Measurements from ENCODE around the gene GOLGA8J. TPM values are rescaled to one million over a fixed set of nuclear protein-coding genes. Genes with fewer than 3 reads are reported as not detected.

The GOLGA8J gene
- total RNA-seq, 1 experiment from 2014 or later, result 0.21 TPM

GRCh38 chr15:30056166-30056565 lies 26.6 kb upstream of the GOLGA8J start:
- intact Hi-C loops (cut with micrococcal nuclease), result no loop called here
- Mint-ChIP-seq H3K9me3 (ENCODE audit: unreplicated experiment) (no peaks in the 10 kb centered on the region), H3K27me3 (ENCODE audit: insufficient read depth, unreplicated experiment) (no peaks in the 10 kb centered on the region), H3K27ac (ENCODE audit: low read depth, unreplicated experiment) (no peak overlapping the region), H3K4me1 (ENCODE audit: insufficient read depth, unreplicated experiment) (no peaks in the 10 kb centered on the region), H3K4me3 (ENCODE audit: unreplicated experiment) (no peak overlapping the region), H3K36me3 (ENCODE audit: insufficient read depth, unreplicated experiment) (no peaks in the 10 kb centered on the region)
- no peak for DNase-seq (ENCODE audit: unreplicated experiment)
- no TSS peak for BruUV-seq (replicated peaks)
- ChIA-PET CTCF (no interaction called here), POLR2A (interaction anchor here (1.4 kb wide), 1 partner anchor 9 kb away, joined by 3 read pairs; no protein-coding TSS in a partner anchor)
- TF ChIP-seq, protein P1, sequence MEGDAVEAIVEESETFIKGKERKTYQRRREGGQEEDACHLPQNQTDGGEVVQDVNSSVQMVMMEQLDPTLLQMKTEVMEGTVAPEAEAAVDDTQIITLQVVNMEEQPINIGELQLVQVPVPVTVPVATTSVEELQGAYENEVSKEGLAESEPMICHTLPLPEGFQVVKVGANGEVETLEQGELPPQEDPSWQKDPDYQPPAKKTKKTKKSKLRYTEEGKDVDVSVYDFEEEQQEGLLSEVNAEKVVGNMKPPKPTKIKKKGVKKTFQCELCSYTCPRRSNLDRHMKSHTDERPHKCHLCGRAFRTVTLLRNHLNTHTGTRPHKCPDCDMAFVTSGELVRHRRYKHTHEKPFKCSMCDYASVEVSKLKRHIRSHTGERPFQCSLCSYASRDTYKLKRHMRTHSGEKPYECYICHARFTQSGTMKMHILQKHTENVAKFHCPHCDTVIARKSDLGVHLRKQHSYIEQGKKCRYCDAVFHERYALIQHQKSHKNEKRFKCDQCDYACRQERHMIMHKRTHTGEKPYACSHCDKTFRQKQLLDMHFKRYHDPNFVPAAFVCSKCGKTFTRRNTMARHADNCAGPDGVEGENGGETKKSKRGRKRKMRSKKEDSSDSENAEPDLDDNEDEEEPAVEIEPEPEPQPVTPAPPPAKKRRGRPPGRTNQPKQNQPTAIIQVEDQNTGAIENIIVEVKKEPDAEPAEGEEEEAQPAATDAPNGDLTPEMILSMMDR (IDR thresholded peaks at IDR 0.05; ENCODE audit: unreplicated experiment), result no peak

DNA sequence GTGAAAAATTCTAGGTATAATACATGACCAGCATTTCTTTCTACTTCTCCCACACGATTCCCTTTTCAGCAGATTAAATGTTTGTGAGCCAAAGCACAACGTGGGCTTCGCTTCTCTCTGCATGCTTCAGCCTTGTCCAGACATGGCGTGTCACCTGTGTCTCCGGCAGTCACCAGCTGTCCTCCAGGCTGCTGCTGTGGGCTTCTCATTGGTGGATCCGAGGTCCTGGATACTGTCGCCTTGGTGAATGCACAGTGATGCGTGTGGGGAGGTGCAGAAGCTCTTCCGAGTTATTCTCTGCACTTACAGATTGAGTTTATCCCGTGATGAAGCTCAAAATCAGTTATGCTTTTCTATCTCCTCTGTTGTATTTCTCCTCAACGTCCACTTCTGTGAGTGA lies 23.0 kb upstream of the GOLGA8J start:
- no peaks in the 10 kb centered on the region for H3K27me3 Mint-ChIP-seq (ENCODE audit: insufficient read depth, unreplicated experiment)
- CTCF ChIA-PET, result interaction anchor here (1.0 to 2.2 kb wide), 2 partner anchors 16 to 327 kb away, joined by 3 to 9 read pairs; no protein-coding TSS in a partner anchor
- H3K9me3 Mint-ChIP-seq (ENCODE audit: unreplicated experiment), result no peaks in the 10 kb centered on the region
- no peak overlapping the region for H3K4me3 Mint-ChIP-seq (ENCODE audit: unreplicated experiment)
- no peak overlapping the region for H3K27ac Mint-ChIP-seq (ENCODE audit: low read depth, unreplicated experiment)
- intact Hi-C loops (cut with micrococcal nuclease), result no loop called here
- POLR2A ChIA-PET, result interaction anchor here (0.9 kb wide), 1 partner anchor 239 kb away, joined by 4 read pairs; no protein-coding TSS in a partner anchor
- BruUV-seq (replicated peaks), result no TSS peak
- TF ChIP-seq, protein P1 (IDR thresholded peaks at IDR 0.05; ENCODE audit: unreplicated experiment), result no peak
- DNase-seq (ENCODE audit: unreplicated experiment), result no peak
- no peaks in the 10 kb centered on the region for H3K36me3 Mint-ChIP-seq (ENCODE audit: insufficient read depth, unreplicated experiment)
- H3K4me1 Mint-ChIP-seq (ENCODE audit: insufficient read depth, unreplicated experiment), result peaks cover 17% of the 10 kb centered on the region

- no peak for DNase-seq (ENCODE audit: unreplicated experiment)
- intact Hi-C loops (cut with micrococcal nuclease), result no loop called here
- POLR2A ChIA-PET, result no interaction called here
- TF ChIP-seq, protein P1 (IDR thresholded peaks at IDR 0.05; ENCODE audit: unreplicated experiment), result no peak
- H3K4me3 Mint-ChIP-seq (ENCODE audit: unreplicated experiment), result no peak overlapping the region
- H3K27ac Mint-ChIP-seq (ENCODE audit: low read depth, unreplicated experiment), result no peak overlapping the region
- no peaks in the 10 kb centered on the region for H3K36me3 Mint-ChIP-seq (ENCODE audit: insufficient read depth, unreplicated experiment)
- CTCF ChIA-PET, result interaction anchor here (0.6 to 3.3 kb wide), 4 partner anchors 12 to 945 kb away, joined by 3 to 9 read pairs (median 6); no protein-coding TSS in a partner anchor
- H3K4me1 Mint-ChIP-seq (ENCODE audit: insufficient read depth, unreplicated experiment), result peaks cover 26% of the 10 kb centered on the region
- no TSS peak for BruUV-seq (replicated peaks)
- no peaks in the 10 kb centered on the region for H3K27me3 Mint-ChIP-seq (ENCODE audit: insufficient read depth, unreplicated experiment)
- peaks cover under 1% of the 10 kb centered on the region for H3K9me3 Mint-ChIP-seq (ENCODE audit: unreplicated experiment)
Observed at GRCh38 chr15:30062881-30063280, 19.9 kb upstream of the GOLGA8J start.

GRCh38 chr15:30063835-30064546 lies 18.8 kb upstream of the GOLGA8J start:
- Mint-ChIP-seq H3K4me3 (ENCODE audit: unreplicated experiment) (no peak overlapping the region), H3K27ac (ENCODE audit: low read depth, unreplicated experiment) (no peak overlapping the region), H3K36me3 (ENCODE audit: insufficient read depth, unreplicated experiment) (no peaks in the 10 kb centered on the region), H3K9me3 (ENCODE audit: unreplicated experiment) (peaks cover 8% of the 10 kb centered on the region), H3K27me3 (ENCODE audit: insufficient read depth, unreplicated experiment) (no peaks in the 10 kb centered on the region), H3K4me1 (ENCODE audit: insufficient read depth, unreplicated experiment) (peaks cover 26% of the 10 kb centered on the region)
- ChIA-PET CTCF (interaction anchor here (1.3 to 3.3 kb wide), 2 partner anchors 18 to 20 kb away, joined by 4 to 8 read pairs; no protein-coding TSS in a partner anchor), POLR2A (interaction anchor here (1.2 to 1.3 kb wide), 2 partner anchors 8 to 243 kb away, joined by 3 to 4 read pairs; no protein-coding TSS in a partner anchor)
- no peak for DNase-seq (ENCODE audit: unreplicated experiment)
- no TSS peak for BruUV-seq (replicated peaks)
- intact Hi-C loops (cut with micrococcal nuclease), result no loop called here
- TF ChIP-seq, protein P1 (IDR thresholded peaks at IDR 0.05; ENCODE audit: unreplicated experiment), result no peak
